Osteocyte (in vitro differentiated cells): Measurements from ENCODE around the gene ZNHIT2. TPM values are rescaled to one million over a fixed set of nuclear protein-coding genes. Genes with fewer than 3 reads are reported as not detected.

ENCODE experiments used
- DNase-seq: peaks from one replicate; pipeline ENCODE4 v3.0.0; 2021; ENCODE audit warnings: mixed read lengths; ENCODE audit not compliant: unreplicated experiment; ENCODE audit errors: extremely low spot score
- H3K27ac Mint-ChIP-seq: one replicate; pipeline ENCODE4 v1.8.0; 2021; ENCODE audit warnings: mild to moderate bottlenecking, mixed read lengths; ENCODE audit not compliant: unreplicated experiment
- H3K27me3 Mint-ChIP-seq: one replicate; pipeline ENCODE4 v1.8.0; 2021; ENCODE audit warnings: mixed read lengths; ENCODE audit not compliant: unreplicated experiment
- H3K36me3 Mint-ChIP-seq: one replicate; pipeline ENCODE4 v1.8.0; 2021; ENCODE audit warnings: mixed read lengths; ENCODE audit not compliant: unreplicated experiment
- H3K4me1 Mint-ChIP-seq: one replicate; pipeline ENCODE4 v1.8.0; 2021; ENCODE audit warnings: mixed read lengths; ENCODE audit not compliant: unreplicated experiment
- H3K4me3 Mint-ChIP-seq: one replicate; pipeline ENCODE4 v1.8.0; 2021; ENCODE audit warnings: mild to moderate bottlenecking, moderate library complexity, mixed read lengths; ENCODE audit not compliant: unreplicated experiment
- H3K9me3 Mint-ChIP-seq: one replicate; pipeline ENCODE4 v1.8.0; 2021; ENCODE audit warnings: mixed read lengths; ENCODE audit not compliant: unreplicated experiment
- CTCF ChIP-seq: fragments of 200-600 bp; sonication (generic); IDR thresholded peaks from 2 replicates; pipeline ENCODE4 v1.5.0; 2021; ENCODE audit warnings: antibody characterized with exemption, mild to moderate bottlenecking, moderate library complexity
- total RNA-seq: library from RNA; stranded (reverse); gene quantifications from 2 replicates; pipeline ENCODE4 v1.2.1, GENCODE V29; 2021

The ZNHIT2 gene
- total RNA-seq, 1 donor from 2014 or later = 9.0 TPM

GRCh38 chr11:65132238-65132987 is 14.9 kb upstream of the ZNHIT2 start:
- peak overlapping the region; percentile 97 for H3K4me3 Mint-ChIP-seq
- no peak for TF ChIP-seq CTCF
- peaks cover 24% of the 10 kb centered on the region for H3K4me1 Mint-ChIP-seq
- no peaks in the 10 kb centered on the region for H3K27me3 Mint-ChIP-seq
- no peak for DNase-seq
- peak overlapping the region; percentile 100 for H3K27ac Mint-ChIP-seq
- H3K9me3 Mint-ChIP-seq = no peaks in the 10 kb centered on the region
- peaks cover 5% of the 10 kb centered on the region for H3K36me3 Mint-ChIP-seq

GRCh38 chr11:65131895-65132237 is 14.4 kb upstream of the ZNHIT2 start:
- Mint-ChIP-seq H3K36me3 (peaks cover 7% of the 10 kb centered on the region), H3K4me3 (no peak overlapping the region), H3K27ac (no peak overlapping the region), H3K9me3 (no peaks in the 10 kb centered on the region), H3K4me1 (peaks cover 24% of the 10 kb centered on the region), H3K27me3 (no peaks in the 10 kb centered on the region)
- no peak for TF ChIP-seq CTCF
- DNase-seq = no peak

- Mint-ChIP-seq H3K9me3 (no peaks in the 10 kb centered on the region), H3K4me3 (no peak overlapping the region), H3K27me3 (no peaks in the 10 kb centered on the region), H3K27ac (no peak overlapping the region), H3K4me1 (peaks cover 24% of the 10 kb centered on the region), H3K36me3 (peaks cover 11% of the 10 kb centered on the region)
- DNase-seq = no peak
- no peak for TF ChIP-seq CTCF
These were observed 13.9 kb upstream of the ZNHIT2 start for GRCh38 chr11:65131417-65131776.

GRCh38 chr11:65130631-65131416 is 13.3 kb upstream of the ZNHIT2 start:
- Mint-ChIP-seq H3K4me1 (peaks cover 19% of the 10 kb centered on the region), H3K4me3 (no peak overlapping the region), H3K36me3 (peaks cover 12% of the 10 kb centered on the region), H3K9me3 (no peaks in the 10 kb centered on the region), H3K27me3 (no peaks in the 10 kb centered on the region), H3K27ac (no peak overlapping the region)
- peak; percentile 84 for DNase-seq
- TF ChIP-seq CTCF = no peak
